A673 (cell line): ENCODE results near the gene SYCE1.

ENCODE experiments used
- EZH2 ChIP-seq: fragments of 200-600 bp; sonication (generic); IDR thresholded peaks from 2 replicates; pipeline ENCODE4 v1.6.1; 2017; ENCODE audit warnings: borderline replicate concordance, low read depth, mild to moderate bottlenecking, mixed read lengths, antibody characterized with exemption, low read length; ENCODE audit not compliant: poor library complexity, severe bottlenecking
- TF ChIP-seq, protein P1 (sequence below): fragments of 300-800, 200-600 bp; sonication (generic); conservative IDR thresholded peaks from 2 replicates; pipeline ENCODE4 v1.5.1; 2017; ENCODE audit warnings: low read depth, mild to moderate bottlenecking, antibody characterized with exemption, low read length, moderate library complexity, mixed read lengths

DNA sequence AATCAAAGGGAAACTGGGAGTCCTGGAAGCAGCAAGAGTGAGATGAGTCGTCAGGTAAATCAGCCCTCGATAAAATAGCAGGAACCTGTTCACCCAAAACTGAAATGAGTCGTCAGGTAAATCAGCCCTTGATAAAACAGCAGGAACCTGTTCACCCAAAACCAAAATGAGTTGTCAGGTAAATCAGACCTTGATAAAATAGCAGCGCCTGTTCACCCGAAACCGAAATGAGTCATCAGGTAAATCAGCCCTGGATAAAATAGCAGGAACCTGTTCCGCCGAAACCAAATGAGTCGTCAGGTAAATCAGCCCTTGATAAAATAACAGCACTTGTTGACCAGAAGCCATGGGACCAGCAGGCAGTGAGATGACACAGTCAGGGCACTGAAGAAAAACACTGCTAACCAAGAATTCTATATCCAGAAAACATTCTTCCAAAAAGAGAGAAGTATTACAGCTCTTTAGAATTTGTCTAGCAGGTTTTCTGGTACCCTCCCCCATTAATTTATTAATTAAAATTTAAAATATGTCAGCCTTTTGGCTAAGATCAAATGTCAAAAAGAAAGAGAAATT lies 41.7 kb downstream of the SYCE1 start:
- TF ChIP-seq, protein P1, sequence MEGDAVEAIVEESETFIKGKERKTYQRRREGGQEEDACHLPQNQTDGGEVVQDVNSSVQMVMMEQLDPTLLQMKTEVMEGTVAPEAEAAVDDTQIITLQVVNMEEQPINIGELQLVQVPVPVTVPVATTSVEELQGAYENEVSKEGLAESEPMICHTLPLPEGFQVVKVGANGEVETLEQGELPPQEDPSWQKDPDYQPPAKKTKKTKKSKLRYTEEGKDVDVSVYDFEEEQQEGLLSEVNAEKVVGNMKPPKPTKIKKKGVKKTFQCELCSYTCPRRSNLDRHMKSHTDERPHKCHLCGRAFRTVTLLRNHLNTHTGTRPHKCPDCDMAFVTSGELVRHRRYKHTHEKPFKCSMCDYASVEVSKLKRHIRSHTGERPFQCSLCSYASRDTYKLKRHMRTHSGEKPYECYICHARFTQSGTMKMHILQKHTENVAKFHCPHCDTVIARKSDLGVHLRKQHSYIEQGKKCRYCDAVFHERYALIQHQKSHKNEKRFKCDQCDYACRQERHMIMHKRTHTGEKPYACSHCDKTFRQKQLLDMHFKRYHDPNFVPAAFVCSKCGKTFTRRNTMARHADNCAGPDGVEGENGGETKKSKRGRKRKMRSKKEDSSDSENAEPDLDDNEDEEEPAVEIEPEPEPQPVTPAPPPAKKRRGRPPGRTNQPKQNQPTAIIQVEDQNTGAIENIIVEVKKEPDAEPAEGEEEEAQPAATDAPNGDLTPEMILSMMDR = no peak
- no peak for TF ChIP-seq EZH2
